ENCODE results near the gene GFER.
"Not testable (repeated sequence)": the region's sequence is repeated elsewhere in the genome, so short reads cannot be mapped to it uniquely, and the experiment has no call there.

GFER gene

DNA sequence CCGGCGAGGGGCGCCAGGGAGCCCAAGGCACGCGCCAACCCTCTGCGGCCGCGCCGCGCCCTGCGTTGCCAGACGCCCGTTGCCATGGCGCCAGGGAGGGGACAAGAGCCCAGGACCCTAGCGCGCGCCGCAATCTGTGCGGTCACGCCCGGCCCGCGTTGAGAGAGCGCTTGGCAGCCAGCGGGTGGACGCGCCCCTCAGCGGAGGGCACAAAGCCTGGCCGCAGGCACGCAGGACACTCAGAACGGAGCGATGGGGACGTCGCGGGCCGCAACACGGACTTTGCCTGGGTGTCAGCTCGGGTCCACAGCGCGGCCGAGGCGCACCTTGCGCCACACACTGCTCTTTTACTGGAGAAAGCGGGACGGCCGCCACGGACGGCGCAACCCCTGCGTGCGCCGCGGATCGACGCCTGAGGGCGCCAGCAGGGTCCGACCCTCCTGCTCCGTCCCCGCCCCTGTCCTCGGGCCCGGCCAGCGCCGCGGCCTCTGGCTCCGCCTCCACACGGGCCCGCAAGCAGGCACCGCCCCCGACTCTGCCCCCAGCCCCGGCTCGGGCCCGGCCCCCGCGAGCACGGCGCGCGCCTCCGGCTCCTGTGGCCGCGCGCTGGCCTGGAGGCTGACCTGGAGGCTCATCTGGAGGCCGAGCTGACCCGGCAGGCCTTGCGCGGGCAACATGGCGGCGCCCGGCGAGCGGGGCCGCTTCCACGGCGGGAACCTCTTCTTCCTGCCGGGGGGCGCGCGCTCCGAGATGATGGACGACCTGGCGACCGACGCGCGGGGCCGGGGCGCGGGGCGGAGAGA lies at the start of gene GFER:
TSS of gene GFER (plus strand) at position 650 of the 803 bp plus-strand sequence. CDS start at position 676, 26 bp downstream.
- H3K4me3 ChIP-seq (ENCODE audit: low read length), result peak within 1 kb of the TSS; percentile 76
- peak; percentile 92 for DNase-seq (ENCODE audit: low read depth)
- TF ChIP-seq, protein P1, sequence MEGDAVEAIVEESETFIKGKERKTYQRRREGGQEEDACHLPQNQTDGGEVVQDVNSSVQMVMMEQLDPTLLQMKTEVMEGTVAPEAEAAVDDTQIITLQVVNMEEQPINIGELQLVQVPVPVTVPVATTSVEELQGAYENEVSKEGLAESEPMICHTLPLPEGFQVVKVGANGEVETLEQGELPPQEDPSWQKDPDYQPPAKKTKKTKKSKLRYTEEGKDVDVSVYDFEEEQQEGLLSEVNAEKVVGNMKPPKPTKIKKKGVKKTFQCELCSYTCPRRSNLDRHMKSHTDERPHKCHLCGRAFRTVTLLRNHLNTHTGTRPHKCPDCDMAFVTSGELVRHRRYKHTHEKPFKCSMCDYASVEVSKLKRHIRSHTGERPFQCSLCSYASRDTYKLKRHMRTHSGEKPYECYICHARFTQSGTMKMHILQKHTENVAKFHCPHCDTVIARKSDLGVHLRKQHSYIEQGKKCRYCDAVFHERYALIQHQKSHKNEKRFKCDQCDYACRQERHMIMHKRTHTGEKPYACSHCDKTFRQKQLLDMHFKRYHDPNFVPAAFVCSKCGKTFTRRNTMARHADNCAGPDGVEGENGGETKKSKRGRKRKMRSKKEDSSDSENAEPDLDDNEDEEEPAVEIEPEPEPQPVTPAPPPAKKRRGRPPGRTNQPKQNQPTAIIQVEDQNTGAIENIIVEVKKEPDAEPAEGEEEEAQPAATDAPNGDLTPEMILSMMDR (conservative IDR thresholded peaks at IDR 0.05; ENCODE audit: low read length), result peak; percentile 34

DNA sequence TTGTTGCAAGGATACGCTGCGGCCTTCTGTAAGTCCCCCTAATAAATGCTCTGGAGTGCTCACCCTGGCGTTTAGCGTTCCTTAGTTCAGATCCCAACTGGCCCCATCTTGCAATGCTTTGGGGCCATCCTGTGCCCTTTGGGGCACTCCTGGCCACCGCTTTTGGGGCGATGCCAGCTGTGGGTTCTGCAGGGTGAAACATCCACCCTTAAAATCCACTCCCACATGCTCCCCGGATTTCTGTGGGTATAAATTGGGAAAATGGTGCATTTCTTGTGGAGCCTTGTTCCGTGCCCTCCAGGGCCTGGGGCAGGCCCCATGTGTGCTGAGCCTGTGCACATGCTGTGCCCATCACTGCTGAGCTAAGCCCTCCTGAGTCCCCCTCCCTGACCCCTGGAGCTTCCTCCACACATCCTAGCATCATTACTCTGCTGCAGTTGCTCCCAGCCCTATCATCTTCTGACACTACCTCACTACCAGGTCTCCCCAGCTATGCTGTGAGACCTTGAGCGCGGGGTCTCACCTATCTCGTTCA lies 47.0 kb upstream of the GFER start:
- no peak overlapping the region for H3K4me3 ChIP-seq (ENCODE audit: low read length)
- TF ChIP-seq, protein P1 (conservative IDR thresholded peaks at IDR 0.05; ENCODE audit: low read length), result no peak
- no peak for DNase-seq (ENCODE audit: low read depth)

DNA sequence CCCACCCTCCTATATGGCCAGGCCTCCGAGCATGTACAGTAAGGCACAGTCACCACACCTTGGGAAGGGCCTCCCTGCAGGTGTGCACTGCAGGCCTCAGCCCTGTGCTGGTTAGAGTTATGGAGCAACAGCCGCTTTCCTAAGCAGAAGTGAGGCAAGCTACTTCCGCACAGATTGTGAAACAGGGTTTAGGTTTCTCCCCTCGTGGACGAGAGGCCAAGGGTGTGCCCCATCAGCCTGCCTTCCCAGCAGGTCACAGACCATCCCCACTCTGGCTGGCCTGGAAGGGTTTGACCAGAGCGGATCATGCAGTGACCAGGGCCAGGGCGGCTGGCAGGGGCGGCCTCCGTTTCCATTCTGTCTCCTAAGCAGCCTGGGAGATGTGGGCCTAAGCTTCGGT lies 45.7 kb upstream of the GFER start:
- no peak for DNase-seq (ENCODE audit: low read depth)
- TF ChIP-seq, protein P1 (conservative IDR thresholded peaks at IDR 0.05; ENCODE audit: low read length), result no peak

DNA sequence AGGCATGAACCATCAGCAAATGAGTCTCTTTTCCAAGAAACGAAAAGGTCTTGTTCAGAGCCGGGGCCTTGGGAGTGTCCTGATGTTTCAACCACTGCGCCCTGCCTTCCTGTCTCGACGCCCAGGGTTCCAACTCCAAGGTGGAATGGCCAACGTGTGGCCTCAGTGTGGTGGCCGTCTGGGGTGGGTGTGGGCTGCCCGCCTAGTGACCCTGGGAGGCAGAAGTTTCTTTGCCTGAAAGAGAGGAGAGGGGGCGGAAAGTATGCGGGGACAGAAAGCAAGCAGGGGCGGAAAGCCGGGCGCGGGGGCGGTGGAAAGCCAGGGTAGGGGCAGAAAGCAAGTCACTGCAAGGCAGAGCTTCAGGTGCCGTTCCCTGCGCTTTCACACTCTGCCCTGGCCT lies 45.1 kb upstream of the GFER start:
- DNase-seq (ENCODE audit: low read depth), result no peak
- TF ChIP-seq, protein P1 (conservative IDR thresholded peaks at IDR 0.05; ENCODE audit: low read length), result no peak
- no peak overlapping the region for H3K4me3 ChIP-seq (ENCODE audit: low read length)

More for the DNA sequence above, 45.7 kb upstream of the GFER start:
- H3K4me3 ChIP-seq (ENCODE audit: low read length), result no peak overlapping the region

DNA sequence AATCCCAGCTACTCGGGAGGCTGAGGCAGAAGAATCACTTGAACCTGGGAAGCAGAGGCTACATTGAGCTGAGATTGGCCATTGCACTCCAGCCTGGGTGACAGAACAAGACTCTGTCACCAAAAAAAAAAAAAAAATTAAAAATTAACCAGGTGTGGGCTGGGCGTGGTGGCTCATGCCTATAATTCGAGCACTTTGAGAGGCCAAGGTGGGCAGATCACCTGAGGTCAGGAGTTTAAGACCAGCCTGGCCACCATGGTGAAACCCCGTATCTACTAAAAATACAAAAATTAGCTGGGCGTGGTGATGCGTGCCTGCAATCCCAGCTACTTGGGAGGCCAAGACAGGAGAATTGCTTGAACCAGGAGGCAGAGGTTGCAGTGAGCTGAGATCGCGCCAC lies 44.2 kb upstream of the GFER start:
- DNase-seq (ENCODE audit: low read depth); H3K4me3 ChIP-seq (ENCODE audit: low read length): not testable (repeated sequence)

DNA sequence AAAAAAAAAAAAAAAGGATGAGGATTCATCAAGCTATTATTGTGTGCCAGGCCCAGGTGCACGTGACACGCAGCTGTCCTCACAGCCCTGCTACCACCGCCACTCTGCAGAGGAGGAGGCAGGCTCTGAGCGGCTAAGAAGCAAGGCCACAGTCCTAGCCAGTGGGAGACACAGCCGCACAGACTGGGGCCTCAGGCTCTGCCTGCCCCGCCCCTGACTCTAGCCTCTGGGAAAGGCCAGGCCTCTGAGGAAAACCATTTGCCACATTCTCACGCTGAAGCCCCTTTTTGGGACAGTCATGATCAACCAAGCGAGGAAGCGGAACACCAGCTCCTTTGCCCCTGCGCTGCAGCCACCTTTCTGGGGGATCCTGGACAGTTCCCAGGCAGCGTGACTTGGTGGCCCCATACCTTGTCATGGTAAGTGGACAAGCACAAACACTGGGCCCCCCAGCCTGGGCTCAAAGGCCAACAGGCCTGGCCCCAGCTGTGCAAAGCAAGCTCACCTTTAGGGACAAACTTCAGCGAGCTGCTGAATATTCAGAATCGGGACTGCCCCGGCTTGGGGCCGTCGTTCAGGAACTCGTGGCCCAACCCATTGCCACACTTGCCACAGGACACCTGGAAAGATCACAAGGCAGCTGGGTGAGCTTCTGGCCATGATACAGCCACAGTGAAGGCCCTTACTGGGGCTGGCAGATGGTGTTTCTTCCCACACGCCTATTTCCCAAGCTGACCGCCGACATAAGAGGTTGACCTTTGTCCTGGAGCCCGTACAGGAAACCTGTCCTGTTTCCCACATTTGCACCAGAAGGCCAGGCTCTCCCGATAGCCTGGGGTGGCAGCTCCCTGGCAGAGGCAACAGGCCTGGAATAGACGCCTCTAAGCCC lies 43.5 kb upstream of the GFER start:
- H3K4me3 ChIP-seq (ENCODE audit: low read length), result no peak overlapping the region
- no peak for DNase-seq (ENCODE audit: low read depth)
- TF ChIP-seq, protein P1 (conservative IDR thresholded peaks at IDR 0.05; ENCODE audit: low read length), result no peak
